Activated CD8-positive, alpha-beta memory T cell treated with anti-CD3 and anti-CD28 coated beads for 48 hours (primary cell): ENCODE measurements around the gene AGPAT2.
A peak's percentile ranks its signal among the peaks of the same experiment; 100 is the strongest.

Experiments used
- DNase-seq, 3 experiments: peaks; one replicate each; pipeline ENCODE4 v3.0.0-alpha.2; 2020; ENCODE audit warnings: low read depth in 2 of 3, low spot score in 2 of 3

The AGPAT2 gene

DNA sequence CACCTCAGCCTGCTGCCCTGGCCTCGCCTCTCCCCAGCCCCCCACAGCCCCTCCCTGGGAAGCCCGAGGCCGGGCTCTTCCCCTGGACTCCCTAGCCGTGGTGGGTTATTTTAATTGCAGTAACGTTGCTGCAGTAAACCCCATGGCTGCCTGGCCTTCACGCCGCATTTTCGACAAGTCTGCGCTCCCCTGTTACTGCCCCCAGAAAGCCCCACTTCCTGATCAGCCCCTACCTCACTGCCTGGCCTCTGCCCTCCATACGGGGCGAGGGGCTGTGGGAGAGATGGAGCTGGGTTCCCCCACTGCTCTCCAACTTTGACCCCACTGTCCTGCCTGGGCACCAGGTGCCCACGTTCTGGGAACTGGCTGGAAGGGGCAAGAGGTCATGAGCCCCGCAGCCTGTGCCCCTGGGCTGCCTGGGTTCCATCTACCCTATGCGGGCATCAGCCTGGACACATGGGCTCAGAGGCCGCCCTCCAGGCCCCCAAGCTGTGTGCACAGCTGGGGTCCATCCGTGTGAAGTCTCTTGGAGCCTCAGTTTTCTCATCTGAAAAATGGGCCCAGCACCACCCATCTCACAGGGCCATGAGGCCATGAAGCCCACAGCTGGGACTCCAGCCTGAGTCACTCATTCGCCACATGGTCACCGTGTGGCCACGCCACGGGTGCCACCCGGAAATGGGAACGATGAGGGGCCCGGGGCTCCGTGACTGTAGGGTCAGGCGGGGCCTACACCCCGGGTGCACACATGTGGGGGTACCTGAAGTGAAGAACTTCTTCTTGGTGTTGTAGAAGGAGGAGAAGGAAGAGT is 13.1 kb downstream of the AGPAT2 start:
- no peak for DNase-seq

DNA sequence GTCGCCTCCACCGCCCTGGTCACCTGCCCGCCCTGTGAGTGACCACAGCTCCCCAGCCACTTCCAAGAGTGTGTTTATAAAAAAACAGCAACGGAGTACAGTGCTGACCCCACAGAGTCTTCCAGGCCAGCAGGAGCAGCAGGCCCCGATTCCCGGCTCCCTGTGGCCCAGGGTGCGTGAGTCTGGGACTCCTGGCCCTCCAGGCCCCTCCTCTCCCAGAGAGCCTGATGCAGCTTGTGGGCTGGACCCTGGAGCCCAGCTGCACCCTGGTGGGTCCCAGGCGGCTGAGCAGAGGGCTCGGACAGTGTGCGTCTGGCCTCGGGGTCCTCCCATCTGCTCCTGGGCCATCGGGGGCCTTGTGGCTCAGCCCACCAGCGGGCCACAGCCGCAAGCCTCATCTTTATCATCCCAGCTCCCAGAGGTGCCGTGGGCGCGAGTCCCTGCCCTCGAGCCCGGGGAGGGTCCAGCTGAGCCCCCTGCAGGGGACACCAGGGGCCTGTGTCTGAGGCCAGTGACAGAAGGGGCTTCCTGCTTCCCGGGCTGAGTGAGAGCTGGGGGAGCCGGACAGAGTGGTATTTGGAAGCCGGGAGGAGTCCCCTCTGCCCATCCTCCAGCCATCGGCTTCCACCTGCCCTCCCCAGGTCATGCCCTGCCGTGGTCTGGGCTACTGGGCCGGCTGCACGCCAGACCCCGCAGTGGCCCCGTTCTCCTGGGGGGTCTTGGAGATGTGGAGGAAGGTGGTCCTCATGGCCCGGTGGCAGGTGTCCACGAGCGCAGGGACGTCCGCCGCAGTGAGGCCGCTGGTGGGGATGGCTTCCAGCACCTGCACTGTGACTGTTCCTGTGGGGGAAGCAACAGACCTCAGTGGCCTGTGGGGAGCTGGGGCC is 13.9 kb downstream of the AGPAT2 start:
- no peak for DNase-seq

- no peak for DNase-seq
Observed at GRCh38 chr9:136672431-136673087, 14.7 kb downstream of the AGPAT2 start.

GRCh38 chr9:136671646-136672430 is 15.4 kb downstream of the AGPAT2 start:
- DNase-seq = peak in 1 of 3 experiments; percentile 32

GRCh38 chr9:136671254-136671614 is 16.0 kb downstream of the AGPAT2 start:
- DNase-seq = no peak

DNA sequence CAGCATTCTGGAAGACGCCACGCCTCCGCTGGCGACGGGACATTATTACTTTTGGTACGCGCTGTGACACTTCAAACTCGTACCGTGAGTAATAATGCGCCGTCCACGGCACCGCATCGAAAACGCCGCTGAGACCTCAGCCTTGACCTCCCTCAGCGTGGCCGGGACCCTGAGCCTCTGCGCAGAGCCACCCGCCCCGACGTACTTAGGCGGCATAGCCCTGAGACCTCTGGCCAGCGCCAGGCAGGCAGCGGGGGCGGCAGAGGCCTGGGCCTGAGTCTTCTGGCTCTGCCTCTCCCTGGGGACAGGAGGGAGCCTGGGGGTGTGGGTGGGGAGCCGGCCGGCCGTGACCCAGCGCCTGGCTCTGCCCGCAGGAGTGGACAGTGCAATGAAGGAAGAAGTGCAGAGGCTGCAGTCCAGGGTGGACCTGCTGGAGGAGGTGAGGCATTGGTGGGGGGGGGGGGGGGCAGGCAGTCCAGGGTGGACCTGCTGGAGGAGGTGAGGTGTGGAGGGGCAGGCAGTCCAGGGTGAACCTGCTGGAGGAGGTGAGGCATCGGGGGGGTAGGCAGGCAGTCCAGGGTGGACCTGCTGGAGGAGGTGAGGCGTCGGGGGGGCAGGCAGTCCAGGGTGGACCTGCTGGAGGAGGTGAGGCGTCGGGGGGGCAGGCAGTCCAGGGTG is 16.5 kb downstream of the AGPAT2 start:
- no peak for DNase-seq

DNA sequence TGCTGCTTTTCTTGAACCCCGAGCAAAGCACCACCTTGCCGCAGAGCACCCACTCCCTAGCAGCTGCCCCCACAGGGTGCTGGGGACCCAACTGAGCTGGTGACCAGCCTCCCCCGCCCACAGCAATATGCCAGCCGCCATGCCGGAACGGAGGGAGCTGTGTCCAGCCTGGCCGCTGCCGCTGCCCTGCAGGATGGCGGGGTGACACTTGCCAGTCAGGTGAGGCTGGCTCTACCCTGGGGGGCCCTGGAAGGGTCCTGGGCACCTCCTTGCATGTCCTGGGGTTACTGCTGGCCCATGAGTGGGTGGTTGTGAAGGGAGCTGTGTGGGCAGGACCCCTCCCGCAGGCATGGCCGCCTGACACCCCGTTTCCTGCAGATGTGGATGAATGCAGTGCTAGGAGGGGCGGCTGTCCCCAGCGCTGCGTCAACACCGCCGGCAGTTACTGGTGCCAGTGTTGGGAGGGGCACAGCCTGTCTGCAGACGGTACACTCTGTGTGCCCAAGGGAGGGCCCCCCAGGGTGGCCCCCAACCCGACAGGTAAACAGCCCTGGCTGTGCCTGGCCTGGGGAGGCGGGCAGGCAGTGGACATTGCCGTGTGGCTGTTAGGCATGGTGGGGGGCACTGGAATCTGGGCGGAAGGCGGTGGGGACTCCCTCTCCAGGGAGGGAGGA is 17.3 kb downstream of the AGPAT2 start:
- no peak for DNase-seq

GRCh38 chr9:136668983-136669790 is 18.1 kb downstream of the AGPAT2 start:
- DNase-seq = no peak

- no peak for DNase-seq
Observed at GRCh38 chr9:136667940-136668760, 19.1 kb downstream of the AGPAT2 start.

GRCh38 chr9:136667214-136667939 is 19.9 kb downstream of the AGPAT2 start:
- no peak for DNase-seq

- no peak for DNase-seq
Observed at GRCh38 chr9:136666372-136667213, 20.7 kb downstream of the AGPAT2 start.

GRCh38 chr9:136665704-136666371 is 21.4 kb downstream of the AGPAT2 start:
- DNase-seq = no peak

- no peak for DNase-seq
Observed at GRCh38 chr9:136665111-136665703, 22.1 kb downstream of the AGPAT2 start.

DNA sequence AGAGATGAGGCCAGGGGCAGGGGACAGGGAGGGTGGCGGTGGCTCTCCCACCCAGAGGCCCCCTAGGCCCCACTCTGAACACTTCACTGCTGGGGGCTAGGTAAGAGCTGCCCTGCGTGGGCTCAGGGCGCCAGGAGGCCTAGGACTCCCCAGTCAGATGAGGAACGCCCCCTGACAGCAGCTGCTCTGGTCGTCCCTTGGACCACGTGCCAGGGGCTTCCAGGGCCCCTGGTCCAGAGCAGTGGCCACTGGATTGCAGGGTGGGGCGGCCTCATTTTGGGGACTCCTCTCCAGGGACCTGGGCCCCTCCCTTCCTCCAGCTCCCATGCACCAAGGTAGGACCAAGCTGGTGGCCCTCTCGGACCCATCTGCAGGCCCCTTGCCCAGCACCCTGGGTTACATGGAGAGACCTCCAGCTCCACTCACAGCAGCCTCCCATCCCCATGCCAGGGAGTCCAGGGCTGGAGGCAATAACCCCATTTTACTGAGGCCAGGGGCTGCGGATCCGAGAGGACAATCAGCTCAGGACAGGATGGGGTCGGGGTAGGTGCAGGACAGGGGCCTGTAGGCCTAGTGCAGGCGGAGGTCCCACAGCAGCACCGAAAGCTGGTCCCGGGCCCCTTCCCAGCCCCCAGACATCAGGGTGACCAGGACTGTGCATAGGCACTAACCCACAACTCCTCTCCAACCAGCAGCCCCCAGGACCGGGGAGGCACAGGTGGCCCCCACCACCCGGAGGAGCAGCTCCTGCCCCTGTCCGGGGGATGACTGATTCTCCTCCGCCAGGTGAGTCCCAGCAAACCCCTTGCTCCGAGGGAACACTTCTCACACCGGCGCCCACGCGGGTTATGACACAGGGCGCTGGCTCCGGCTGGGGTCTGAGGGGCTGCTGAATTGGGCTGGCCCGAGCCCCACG is 23.0 kb downstream of the AGPAT2 start:
- DNase-seq = no peak
